ENCODE results near the gene CEP164.
"Not testable (repeated sequence)": the region's sequence is repeated elsewhere in the genome, so short reads cannot be mapped to it uniquely, and the experiment has no call there.

Gene CEP164

DNA sequence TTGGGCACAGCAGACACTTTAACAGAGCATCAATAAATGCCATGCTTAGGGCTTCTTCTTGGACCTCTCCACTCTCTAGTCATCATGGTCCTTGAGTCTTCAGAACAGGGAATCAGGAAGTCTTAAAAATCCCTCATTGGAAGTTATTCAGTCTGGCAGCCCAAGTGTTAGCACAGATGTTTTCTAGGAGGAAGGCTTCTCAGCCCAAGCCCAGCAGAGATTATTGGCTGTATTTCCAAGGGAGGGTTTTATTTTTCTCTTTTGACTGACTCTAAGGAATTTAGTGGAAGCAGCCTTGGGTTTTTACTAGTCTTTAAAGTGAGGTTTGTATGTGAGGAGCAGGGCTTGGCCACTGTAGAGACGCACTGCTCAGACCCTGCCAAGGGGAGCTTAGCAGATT, 41.9 kb downstream of the CEP164 start:
- no peak for DNase-seq

- no peak for DNase-seq
Measured at GRCh38 chr11:117371453-117371852, 43.8 kb downstream of the CEP164 start.

GRCh38 chr11:117374316-117375055, 46.8 kb downstream of the CEP164 start:
- no peak for DNase-seq

- no peak for DNase-seq
Measured at GRCh38 chr11:117375960-117376359, 48.3 kb downstream of the CEP164 start.

- no peak for DNase-seq
Measured at GRCh38 chr11:117376517-117376916, 48.9 kb downstream of the CEP164 start.

DNA sequence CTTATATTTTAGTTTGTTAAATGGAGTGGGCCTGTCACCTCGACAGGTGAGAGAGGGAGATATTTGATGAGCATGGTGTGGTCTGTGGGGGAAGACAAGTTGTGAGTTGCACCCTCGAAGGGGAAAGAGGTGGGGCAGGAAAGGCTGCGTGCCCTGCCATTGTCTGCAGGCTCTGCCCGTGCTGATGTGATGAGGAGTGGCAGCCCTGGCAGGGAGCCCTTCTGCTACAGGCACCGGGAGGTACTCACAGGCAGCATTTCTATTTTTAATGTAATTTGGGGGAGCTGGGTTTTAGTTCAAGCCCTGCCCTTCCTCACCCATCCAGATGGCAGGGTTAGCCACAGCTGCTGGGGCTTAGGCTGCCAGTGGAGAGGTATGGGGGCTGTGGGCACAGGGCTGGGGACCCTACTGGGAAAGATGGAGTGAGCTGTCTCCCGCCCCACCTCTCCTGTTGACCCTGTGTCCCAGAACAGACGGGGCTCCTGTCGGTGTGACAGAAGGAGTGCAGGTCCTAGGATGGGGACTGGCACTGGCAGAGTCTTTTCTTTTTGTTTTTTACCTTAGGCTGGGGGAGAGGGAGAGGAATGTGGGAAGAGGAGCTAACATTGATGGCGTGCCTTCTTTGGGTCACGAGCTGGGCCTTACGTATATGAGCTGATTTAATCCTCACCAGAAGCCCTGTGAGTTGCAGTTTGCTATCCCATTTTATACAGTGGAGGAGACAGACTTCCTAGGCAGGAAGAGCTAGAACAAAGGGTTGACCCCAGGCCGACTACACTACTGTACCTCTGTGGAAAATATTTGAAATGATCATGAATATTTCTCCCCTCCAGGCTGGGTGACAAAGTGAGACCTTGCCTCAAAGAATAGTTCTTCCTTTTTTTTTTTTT, 51.6 kb downstream of the CEP164 start:
- DNase-seq, result no peak

DNA sequence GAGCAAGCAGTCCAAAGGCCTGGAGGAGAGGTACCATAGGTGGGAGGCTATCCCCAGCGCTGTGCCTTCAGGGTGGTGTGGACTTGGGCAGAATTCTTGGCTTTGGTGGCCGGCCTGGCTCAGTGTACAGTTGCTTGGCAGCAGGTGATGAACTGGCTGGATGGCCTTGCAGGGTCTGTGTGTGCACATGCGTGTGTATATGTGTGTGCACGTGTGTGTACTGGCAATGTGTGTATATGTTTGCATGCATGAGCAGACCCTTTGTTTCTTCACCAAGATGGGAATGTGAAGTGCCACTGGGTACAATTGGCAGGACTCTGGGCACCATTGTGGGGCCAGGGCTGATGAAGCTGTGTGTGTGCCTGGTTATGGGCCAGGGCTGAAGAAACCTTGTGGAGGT, 53.0 kb downstream of the CEP164 start:
- no peak for DNase-seq

DNA sequence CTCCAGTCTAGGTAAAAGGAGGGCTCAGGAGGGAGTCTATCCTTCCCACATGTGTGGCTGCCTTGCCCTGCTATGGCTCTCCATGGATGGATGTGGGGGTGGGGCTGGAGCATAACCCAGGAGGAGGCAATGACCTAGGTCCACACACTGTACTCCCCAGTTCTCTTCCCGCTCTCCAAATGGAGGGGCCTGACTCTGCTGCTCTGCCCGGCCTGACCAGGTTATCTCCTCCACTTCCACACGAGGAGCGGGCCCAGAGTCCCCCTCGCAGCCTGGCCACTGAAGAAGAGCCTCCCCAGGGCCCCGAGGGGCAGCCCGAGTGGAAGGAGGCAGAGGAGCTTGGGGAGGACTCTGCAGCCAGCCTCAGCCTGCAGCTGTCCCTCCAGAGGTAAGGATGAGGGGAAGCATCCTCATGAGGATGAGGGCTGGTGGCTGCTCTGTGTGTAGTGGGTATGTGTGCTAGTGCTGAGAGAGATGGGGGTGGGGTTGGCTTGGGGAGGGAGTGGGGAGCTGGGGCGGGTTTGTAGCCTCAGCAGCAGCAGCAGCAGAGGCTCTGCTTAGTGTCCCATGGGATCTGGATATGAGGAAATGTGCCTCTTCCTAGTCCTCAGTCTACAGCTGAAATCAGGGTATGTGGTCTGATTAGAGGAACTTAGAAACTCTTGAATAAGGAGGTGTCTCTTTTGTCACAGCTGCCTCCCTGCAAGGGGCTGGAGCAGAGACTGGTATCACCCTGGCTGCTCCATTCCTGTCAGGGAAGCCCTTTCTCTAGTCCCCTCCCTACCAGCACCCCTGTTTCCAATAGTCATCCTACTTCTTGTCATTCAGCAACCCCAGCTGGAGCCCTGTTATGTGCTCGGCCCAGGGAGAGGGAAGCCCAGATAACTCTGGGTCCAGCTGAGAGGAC, 54.1 kb downstream of the CEP164 start:
- DNase-seq, result no peak

DNA sequence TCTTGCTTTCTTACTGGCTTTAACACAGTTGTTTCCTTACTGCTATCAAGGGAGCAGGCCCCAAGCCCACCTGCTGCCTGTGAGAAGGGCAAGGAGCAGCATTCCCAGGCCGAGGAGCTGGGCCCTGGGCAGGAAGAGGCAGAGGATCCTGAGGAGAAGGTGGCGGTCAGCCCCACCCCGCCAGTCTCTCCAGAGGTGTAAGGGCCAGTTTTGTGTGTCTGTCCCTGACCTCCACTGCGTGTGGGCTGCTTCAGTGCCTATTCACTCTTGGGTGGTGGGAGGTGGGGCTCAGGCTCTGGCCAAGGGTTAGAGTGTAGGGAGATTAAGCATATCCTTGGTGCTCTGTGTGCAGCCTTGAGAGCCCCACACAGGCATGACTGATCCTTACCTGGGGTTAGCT, 55.1 kb downstream of the CEP164 start:
- no peak for DNase-seq

DNA sequence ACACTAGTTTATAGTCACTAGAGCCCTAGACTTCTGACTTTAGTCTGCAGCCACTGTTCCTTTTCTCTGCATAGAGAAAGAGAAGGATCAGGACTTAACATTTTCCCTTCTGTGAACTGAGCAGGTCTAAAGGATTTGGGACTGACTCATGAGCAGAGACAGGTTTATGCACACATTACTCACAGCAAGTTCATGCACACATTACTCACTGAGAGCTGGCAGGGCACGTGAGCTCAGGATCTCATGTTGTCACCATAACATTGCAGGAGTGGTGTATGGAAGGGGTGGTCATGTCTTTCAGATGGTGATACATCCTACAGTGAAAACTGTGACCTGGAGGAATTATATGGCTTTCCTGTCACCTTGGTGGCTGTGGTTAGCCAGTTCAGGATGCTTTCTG, 56.4 kb downstream of the CEP164 start:
- no peak for DNase-seq

DNA sequence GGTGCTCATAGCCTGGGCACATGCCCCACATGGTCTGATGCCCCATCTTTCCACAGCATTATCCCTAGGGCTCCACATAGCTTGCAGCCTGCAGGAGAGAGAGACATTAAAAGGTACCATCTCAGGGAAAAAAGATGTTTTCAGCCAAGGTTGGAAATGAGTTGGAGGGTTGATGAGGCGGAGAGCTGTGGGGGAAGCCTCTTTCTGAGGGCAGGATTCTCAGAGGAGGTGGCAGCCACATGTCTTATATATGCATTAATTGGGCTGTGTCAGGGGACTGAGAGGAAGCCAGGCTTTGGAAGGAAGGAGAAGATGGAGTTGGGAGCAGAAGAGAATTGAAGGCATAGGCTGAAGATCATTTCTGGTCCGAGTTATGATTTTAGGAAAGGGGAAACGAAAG, 57.8 kb downstream of the CEP164 start:
- DNase-seq, result no peak

DNA sequence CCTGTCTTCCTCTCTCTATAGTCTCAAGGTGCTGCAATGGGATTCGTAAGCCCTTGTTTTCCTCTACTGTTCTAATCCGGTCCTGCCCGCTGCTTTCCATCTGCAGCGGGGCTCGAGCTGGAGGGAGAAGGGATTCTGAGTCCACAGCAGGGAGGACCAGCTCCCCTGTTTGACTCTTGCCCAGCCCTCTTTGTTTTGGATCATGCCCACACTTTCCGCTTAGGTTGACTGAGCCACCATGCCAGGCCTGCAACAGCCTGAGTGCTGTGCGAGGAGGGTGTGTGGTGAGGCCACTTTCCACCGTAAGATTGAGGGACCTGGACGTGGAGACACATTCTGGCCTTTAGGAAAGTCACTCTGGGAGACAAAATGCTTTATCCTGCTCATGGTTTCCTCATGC, 58.3 kb downstream of the CEP164 start:
- no peak for DNase-seq

DNA sequence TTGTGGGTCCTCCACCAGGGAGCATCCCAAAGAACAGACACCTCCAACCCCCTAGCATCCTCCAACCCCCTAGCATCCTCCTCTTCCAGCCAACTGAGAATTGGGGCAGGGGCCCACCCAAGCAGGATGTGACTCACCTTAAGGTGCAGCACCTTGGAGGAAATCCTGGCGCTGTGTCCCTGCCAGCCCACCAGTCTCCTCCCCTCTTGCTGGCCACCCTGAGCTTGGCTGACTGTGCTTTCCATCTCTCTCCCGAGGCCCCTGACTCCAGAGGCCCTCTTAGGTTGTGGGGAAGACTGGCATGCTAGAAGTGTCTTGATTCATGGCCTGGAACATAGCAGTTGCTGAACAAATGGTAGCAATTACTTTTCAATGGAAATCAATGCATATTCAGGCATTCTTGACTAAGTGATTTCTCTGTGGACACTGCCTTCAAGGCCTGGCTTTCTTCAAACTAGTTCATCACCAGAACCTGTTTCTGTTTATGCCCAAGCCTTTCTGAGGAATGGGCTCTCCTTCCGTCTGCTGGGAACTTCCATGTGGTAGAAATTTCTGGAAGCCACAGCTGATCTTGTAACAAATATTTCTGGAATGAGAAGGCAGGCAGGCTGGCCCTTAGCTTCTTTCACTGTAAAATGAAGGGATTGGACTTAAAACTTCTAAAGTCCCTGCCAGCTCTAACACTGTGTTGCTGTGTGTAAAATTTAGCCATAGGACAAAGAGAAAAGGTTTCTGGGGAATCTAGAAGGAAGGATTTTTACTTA, 60.5 kb downstream of the CEP164 start:
- DNase-seq, result no peak

- DNase-seq, result no peak
Measured at GRCh38 chr11:117390743-117391142, 63.1 kb downstream of the CEP164 start.

DNA sequence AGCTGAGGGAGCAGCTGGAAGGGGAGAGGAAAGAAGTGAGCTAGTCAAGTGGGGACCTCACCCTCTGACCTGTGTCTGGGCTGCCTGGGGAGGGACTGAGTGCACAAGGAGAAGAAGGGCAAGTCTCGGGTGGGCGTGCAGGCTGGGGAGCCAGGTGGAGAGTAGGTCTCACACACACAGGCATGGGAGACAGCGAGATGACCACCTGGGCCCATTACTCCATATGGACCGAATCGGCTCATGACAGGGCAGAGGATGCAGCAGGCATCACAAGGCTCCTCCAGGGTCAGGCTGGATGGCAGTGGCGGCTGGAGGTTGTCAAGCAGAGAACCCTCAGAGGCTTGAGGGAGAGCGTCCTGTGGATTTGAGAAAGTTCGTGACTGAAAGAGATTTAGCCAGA, 63.5 kb downstream of the CEP164 start:
- DNase-seq, result no peak

GRCh38 chr11:117392001-117392690, 64.5 kb downstream of the CEP164 start:
- no peak for DNase-seq

GRCh38 chr11:117392979-117393378, 65.3 kb downstream of the CEP164 start:
- no peak for DNase-seq

- DNase-seq, result no peak
Measured at GRCh38 chr11:117394221-117394925, 66.7 kb downstream of the CEP164 start.

- DNase-seq, result no peak
Measured at GRCh38 chr11:117395476-117395875, 67.8 kb downstream of the CEP164 start.

- no peak for DNase-seq
Measured at GRCh38 chr11:117396970-117397369, 69.3 kb downstream of the CEP164 start.

GRCh38 chr11:117398618-117399017, 71.0 kb downstream of the CEP164 start:
- DNase-seq, result not testable (repeated sequence)
